HL-60 (cell line): ENCODE results near the gene XXYLT1.

ENCODE experiments used
- DNase-seq, 2 experiments: peaks; one replicate each; pipeline ENCODE4 v3.0.0-alpha.2; 2010 to 2020; ENCODE audit warnings: low read depth in 1 of 2, low spot score in 1 of 2
- H3K27ac ChIP-seq: fragments of 250-450 bp; sonication (Bioruptor Pico); replicated peaks from 2 replicates; pipeline ENCODE4 v1.5.1; 2020; ENCODE audit warnings: mild to moderate bottlenecking, moderate library complexity
- H3K27me3 ChIP-seq: fragments of 250-450 bp; sonication (Bioruptor Pico); 2 replicates; pipeline ENCODE4 v1.5.1; 2021; ENCODE audit warnings: mild to moderate bottlenecking, moderate library complexity; ENCODE audit not compliant: insufficient read depth, poor library complexity, severe bottlenecking
- H3K4me3 ChIP-seq: replicated peaks from 2 replicates; pipeline ENCODE4 v1.5.1; 2011; ENCODE audit warnings: mild to moderate bottlenecking, control low read depth, low read length; ENCODE audit not compliant: insufficient read depth
- CTCF ChIP-seq: IDR thresholded peaks from one replicate; pipeline ENCODE4 v1.5.1; 2011; ENCODE audit warnings: low read length, control low read depth, inconsistent platforms; ENCODE audit not compliant: insufficient read depth
- GABPA ChIP-seq: IDR thresholded peaks from 2 replicates; pipeline ENCODE4 v1.6.1; 2012; ENCODE audit warnings: low read depth
- POLR2AphosphoS5 ChIP-seq: IDR thresholded peaks from 2 replicates; pipeline ENCODE4 v1.6.1; 2012; ENCODE audit warnings: low read depth
- SPI1 ChIP-seq: IDR thresholded peaks from 2 replicates; pipeline ENCODE4 v1.6.1; 2012; ENCODE audit warnings: low read depth, mild to moderate bottlenecking, borderline replicate concordance
- TF ChIP-seq, protein P1 (sequence below): IDR thresholded peaks from 2 replicates; pipeline ENCODE4 v1.6.1; 2012; ENCODE audit warnings: low read depth; ENCODE audit not compliant: insufficient replicate concordance

Gene XXYLT1

DNA sequence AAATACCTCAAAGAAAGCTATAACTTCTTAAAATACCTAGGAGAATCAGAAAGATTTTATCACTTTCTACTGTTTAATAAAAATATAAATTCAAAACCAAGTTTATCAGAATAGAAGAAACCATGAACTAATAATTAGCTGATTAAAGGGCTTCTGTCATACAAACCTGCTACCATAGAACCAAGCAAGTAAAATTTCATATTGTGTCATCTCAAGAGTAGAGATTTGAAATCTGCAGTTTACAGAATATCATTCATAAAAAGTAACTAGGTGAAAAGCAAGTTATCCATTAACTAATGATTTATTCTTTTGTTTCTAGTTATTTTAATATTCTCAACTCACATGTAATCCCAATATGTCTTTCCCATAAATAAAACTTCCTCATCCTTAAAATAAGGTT, 36.8 kb upstream of the XXYLT1 start:
- no peak for DNase-seq
- TF ChIP-seq SPI1 = no peak
- TF ChIP-seq POLR2AphosphoS5 = no peak
- TF ChIP-seq, protein P1, sequence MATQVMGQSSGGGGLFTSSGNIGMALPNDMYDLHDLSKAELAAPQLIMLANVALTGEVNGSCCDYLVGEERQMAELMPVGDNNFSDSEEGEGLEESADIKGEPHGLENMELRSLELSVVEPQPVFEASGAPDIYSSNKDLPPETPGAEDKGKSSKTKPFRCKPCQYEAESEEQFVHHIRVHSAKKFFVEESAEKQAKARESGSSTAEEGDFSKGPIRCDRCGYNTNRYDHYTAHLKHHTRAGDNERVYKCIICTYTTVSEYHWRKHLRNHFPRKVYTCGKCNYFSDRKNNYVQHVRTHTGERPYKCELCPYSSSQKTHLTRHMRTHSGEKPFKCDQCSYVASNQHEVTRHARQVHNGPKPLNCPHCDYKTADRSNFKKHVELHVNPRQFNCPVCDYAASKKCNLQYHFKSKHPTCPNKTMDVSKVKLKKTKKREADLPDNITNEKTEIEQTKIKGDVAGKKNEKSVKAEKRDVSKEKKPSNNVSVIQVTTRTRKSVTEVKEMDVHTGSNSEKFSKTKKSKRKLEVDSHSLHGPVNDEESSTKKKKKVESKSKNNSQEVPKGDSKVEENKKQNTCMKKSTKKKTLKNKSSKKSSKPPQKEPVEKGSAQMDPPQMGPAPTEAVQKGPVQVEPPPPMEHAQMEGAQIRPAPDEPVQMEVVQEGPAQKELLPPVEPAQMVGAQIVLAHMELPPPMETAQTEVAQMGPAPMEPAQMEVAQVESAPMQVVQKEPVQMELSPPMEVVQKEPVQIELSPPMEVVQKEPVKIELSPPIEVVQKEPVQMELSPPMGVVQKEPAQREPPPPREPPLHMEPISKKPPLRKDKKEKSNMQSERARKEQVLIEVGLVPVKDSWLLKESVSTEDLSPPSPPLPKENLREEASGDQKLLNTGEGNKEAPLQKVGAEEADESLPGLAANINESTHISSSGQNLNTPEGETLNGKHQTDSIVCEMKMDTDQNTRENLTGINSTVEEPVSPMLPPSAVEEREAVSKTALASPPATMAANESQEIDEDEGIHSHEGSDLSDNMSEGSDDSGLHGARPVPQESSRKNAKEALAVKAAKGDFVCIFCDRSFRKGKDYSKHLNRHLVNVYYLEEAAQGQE = no peak
- TF ChIP-seq CTCF = no peak
- TF ChIP-seq GABPA = no peak
- H3K4me3 ChIP-seq = no peak overlapping the region
- H3K27me3 ChIP-seq = no peaks in the 10 kb centered on the region
- H3K27ac ChIP-seq = no peak overlapping the region

GRCh38 chr3:195306369-195306768, 35.4 kb upstream of the XXYLT1 start:
- TF ChIP-seq, protein P1 = no peak
- TF ChIP-seq CTCF (no peak), POLR2AphosphoS5 (no peak)
- no peak for DNase-seq
- H3K27ac ChIP-seq = no peak overlapping the region
- no peak overlapping the region for H3K4me3 ChIP-seq
- H3K27me3 ChIP-seq = no peaks in the 10 kb centered on the region

DNA sequence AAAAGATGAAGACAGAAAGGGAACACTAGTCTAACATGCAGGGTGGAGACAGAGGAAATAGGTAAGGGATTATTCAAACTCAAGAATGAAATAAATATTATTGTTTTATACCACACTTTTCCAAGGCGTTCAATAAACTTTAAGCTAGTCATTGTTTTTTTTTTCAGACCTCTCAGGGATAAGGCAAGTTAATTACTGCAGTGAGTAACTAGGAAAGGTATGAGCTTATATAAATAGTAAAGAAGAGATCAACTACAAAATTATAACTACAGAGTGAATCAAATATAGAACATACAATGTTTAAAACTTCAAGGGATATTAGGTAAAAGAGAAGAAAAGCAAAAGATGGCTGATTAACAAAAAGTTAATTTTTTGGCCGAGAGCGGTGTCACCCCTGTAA, 31.5 kb upstream of the XXYLT1 start:
- no peak for TF ChIP-seq POLR2AphosphoS5
- no peak for TF ChIP-seq GABPA
- TF ChIP-seq SPI1 = no peak
- TF ChIP-seq, protein P1 = no peak
- TF ChIP-seq CTCF = no peak
- Histone ChIP-seq H3K27ac (no peak overlapping the region), H3K4me3 (no peak overlapping the region), H3K27me3 (no peaks in the 10 kb centered on the region)
- DNase-seq = no peak
